GM19397 (cell line): Measurements from ENCODE around the gene TECTA.
"Not testable (repeated sequence)": the region's sequence is repeated elsewhere in the genome, so short reads cannot be mapped to it uniquely, and the experiment has no call there.

Experiments
- ATAC-seq: cut with Tn5 transposase; IDR thresholded peaks from one replicate; pipeline ENCODE4 v1.9.1; 2021; ENCODE audit warnings: mild to moderate bottlenecking, moderate library complexity; ENCODE audit not compliant: unreplicated experiment

TECTA gene

DNA sequence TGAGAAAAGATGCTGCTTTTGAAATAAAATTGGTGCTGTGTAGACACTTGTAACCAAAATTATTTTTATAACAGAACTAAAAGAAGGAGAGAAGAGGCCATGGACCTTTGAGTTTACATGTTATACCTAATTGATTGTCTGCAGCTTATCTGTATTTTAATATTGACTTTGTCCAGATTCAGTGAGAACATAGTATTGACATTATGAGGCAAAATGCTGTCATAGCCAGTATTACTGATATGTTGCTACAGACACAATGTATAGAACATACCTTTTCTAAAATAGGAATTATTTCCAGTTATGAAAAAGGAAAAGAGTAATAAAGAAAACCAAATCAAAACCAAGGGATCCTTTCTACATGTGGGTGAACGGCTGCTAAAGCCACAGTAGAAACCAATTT is 11.5 kb upstream of the TECTA start:
- no peak for ATAC-seq

DNA sequence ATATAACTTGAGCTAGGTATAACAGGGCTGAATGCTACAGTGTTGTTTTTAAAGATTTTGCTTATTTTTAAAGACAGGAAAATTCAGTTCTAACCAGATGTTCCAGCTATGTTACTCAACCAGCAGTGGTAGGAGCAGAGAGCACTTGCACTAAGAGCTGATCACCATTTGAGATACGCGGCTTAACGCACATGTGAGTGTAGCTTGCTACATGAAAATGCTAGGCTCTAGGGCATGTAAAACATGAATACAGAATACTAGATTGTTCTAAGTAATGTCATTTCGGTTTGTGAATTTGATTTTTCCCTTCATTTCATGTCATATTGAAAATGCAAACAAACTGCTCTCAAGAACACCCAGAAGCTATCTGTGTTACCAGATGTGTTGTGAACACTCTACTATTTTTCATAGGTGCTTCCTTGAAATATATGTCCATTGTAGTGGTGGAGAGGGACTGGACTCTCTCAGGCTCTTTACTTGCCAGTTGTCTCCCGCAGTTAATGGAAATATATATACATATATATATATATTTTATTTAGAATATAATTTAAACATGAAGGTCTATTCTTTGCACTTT is 10.8 kb upstream of the TECTA start:
- no peak for ATAC-seq

DNA sequence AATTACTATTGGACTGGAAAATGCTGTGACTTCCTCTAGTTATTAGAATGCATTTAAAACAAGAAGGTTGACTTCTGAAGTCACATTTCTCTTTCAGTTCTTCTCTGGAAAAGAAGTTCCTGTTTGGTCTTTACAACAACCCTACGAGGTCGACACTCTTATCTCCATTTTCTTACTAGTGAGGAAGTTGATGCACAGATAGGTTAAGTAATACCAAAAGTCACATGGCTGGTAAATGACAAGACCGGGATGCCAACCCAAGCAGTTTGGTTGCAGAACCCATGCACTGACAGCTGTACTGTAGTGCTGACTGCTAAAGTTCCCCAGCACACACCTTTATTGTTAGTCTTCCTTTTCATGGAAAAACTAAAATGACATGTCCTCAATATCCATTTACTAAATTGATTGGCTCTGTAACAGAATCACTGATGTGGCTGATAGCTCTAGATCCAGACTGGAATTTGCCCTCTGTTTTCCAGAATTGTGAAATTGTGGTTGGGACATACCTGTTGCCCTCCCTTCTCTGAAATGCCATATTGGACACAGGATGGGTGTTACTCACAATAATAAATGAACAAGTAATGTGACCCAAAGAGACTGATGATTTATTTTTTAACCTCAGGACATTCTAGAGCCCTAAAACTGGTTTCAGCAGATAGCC is 9.4 kb upstream of the TECTA start:
- ATAC-seq: no peak

DNA sequence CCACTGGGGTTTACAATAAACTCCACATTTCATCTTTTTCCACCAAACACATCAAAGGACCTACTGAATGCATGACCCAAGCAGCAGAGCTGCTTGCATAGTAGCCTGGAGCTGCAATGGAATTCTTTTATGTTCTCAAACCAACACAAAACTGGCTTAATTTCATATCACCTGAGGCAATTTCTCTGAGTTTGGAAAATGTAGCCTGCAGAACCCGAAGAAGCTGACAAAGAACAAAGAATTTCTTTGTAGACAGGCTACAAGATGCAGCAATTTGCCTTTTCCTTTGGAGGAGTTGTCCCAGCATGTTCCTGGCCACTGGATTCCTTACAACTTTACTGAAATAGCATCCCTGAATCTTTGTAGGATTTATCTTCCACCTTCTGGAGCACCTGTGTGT is 5.5 kb upstream of the TECTA start:
- no peak for ATAC-seq

- no peak for ATAC-seq
These were observed 1.7 kb upstream of the TECTA start for GRCh38 chr11:121099364-121099763.

GRCh38 chr11:121099885-121100284 is 1.2 kb upstream of the TECTA start:
- no peak for ATAC-seq

- no peak for ATAC-seq
These were observed 3.3 kb downstream of the TECTA start for GRCh38 chr11:121104312-121104762.

GRCh38 chr11:121105063-121105480 is 4.0 kb downstream of the TECTA start:
- ATAC-seq: no peak

DNA sequence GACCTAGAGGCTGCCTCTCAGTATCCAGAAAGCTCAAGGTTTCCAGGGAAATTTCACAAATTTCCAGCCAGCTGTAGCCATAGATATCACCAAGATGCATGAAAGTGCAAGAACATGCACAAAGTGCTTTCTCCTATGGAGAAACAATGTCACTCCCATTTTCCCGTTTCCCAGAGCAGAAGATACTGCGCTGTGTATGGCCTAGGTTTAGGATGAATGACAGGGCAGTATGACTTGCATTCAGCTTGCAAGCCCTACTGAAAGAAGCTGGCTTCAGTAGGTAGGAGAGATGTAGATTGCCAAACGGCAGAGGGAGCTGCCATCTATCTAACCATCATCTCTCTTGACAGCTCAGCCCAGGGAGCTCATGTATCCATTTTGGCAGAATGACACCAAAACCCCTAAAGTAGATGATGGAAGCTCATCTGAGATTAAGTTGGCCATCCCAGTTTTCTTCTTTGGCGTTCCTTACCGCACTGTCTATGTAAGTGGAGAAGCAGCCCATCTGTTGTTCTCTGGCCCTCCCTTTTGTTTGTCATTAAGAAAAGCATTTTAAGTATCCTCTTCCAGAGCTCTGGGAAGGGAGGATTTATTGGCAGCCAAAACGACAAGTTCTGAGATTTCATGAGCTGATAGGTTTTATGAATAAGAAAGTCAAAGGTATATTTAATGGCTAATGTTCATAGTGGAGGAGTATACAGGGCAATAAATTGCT is 4.6 kb downstream of the TECTA start:
- ATAC-seq: no peak

GRCh38 chr11:121106812-121107211 is 5.8 kb downstream of the TECTA start:
- no peak for ATAC-seq

- ATAC-seq: no peak
These were observed 7.4 kb downstream of the TECTA start for GRCh38 chr11:121108413-121108812.

- no peak for ATAC-seq
These were observed 8.4 kb downstream of the TECTA start for GRCh38 chr11:121109471-121109870.

DNA sequence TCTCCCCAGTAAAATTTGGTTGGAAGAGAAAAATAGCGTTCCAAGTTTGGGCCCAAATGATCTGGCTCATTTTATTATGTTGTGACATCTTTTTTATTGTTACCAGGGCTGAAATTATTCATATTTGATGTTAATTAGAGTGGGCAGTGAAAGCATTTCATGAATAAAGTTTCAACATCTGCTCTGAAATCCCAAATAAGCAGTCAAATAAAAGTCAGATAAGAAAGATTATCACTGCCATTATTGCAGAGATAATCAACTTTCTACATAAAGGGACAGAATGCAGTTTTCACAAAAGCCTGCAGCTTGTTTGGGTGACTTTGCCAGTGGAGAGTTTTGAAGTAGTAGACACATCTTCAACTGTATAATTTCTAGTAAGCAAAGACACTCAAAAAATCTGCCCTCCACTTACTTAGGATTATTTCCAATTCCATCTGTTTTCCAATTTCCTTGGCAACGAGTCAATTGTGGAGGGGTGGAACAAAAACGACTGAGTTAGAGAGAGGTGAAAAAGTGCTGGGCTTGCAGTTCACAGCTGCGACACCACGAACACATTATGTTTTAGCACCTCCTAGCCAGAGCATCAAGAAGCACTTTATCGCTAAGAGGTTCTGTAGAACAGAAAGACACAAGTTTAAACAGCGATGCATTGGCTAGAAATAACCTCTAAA is 9.0 kb downstream of the TECTA start:
- ATAC-seq: no peak

GRCh38 chr11:121110871-121111724 is 10.1 kb downstream of the TECTA start:
- ATAC-seq: no peak

- ATAC-seq: no peak
These were observed 11.7 kb downstream of the TECTA start for GRCh38 chr11:121112498-121113455.

DNA sequence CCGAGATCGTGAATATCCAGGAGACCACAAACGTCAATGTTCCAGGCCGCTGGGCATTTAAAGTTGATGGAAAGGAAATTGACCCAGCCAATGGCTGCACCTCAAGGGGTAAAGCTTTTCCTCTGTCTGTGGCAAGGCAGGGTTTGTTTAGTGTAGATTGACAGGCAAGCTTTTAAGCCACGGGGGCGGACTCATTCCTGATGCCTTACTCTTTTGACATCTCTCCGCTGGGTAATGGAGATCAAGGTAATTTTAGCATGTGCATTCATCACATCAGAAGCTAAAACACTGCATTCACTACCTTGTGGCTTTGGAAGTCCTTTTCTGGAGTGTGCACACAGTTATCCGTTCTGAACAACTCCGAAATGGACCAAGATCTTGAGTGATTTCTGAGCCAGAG is 12.6 kb downstream of the TECTA start:
- ATAC-seq: no peak

- not testable (repeated sequence) for ATAC-seq
These were observed 14.0 kb downstream of the TECTA start for GRCh38 chr11:121115024-121115423.

DNA sequence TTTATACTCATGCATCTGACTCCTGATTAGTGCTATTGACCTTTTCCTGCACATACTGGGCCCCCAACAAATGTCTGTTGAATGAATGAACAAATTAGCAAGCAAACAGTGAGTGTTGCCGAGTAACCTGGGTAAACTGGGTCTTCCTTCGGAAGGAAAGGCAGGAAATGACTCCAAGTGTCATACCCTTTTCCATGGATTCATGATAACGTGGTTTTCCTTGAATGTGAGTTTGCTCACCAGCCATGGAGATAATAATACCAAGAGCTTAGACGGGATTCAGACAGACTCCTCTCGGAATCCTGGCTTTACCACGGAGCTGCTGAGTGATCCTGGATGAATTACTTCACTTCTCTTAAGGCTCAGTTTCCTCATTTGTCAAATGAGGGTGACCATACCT is 16.7 kb downstream of the TECTA start:
- no peak for ATAC-seq

- ATAC-seq: no peak
These were observed 18.4 kb downstream of the TECTA start for GRCh38 chr11:121119440-121119839.

- no peak for ATAC-seq
These were observed 21.3 kb downstream of the TECTA start for GRCh38 chr11:121122328-121122727.
